Measurements from ENCODE around the gene MINDY4.

GRCh38 chr7:30844483-30844874 is 73.3 kb downstream of the MINDY4 start:
- no peak for TF ChIP-seq CTCF (IDR thresholded peaks at IDR 0.05)
- no peak for TF ChIP-seq POLR2A (IDR thresholded peaks at IDR 0.05)
- no peak for TF ChIP-seq POLR2AphosphoS5 (IDR thresholded peaks at IDR 0.05)
